Superior temporal gyrus (tissue), 1 donor: ENCODE measurements around the gene ADAMTSL2.

Source experiments
- DNase-seq: peaks from one replicate; pipeline ENCODE4 v3.0.0-alpha.2; 2016; ENCODE audit errors: extremely low spot score

The ADAMTSL2 gene

DNA sequence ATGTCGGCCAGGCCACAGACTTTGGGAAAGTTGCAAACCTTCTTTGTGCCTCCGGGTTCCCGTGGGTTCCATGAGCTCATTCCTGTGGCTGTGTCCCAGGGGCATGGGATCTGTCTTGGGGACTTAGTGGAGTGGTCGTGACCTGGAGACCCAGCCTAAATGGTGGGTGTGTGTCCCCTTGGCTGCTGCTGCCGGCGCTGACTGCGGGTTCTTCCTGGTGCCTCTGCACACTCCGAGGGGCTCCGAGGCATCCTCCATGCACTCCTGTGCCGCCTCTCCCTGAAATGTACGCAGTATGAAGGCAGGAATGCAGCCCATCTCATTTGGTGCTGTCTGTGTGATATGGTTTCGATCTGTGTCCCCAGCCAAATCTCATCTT lies 34.6 kb upstream of the ADAMTSL2 start:
- no peak for DNase-seq

DNA sequence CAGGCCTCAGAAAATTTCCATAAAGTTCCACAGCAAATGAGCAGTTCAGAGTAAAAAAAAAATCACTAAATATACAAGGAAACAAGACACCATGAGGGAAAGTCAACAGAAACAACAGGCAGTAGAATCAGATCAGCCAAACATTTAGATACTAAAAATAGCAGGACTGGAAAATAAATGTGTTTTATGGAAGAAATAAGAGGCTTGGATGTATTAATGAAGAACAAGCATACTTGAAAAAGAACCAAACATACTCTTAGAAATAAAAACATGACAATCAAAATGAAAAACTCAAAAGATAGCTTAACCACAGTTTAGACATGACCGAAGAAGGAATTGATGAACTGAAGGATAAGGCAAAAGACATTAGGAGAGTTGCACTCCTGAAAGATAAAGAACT lies 32.4 kb upstream of the ADAMTSL2 start:
- no peak for DNase-seq

DNA sequence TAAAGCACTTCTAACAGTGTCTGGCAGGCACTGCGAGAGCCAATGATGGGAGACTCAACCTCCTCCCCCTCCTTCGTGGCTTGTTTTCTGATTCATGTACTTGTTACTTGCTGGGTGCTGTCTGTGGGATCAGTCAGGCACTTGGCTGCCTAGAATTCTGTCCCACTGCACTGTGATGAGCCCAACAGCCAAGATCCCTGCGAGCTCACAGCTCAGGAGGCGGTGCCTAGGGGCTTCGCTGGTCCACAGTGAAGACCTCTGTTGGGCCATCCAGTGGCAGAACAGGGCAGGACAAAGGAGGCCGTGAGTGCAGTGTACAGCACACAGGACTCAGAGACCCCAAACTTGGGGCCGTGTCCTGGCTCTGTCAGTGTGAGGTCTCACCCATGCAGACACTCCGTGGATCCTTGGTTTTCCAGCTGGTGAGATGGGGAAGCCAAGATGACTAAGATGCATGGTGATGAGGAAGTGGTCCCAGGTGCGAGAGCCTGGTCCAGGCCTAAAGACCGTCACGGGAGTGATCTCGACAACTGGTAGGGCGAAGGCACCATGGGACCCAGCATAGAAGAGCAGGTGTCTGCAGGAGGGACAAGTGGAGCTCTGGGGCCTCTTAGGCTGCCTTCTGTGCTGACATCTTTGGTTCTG lies 29.2 kb upstream of the ADAMTSL2 start:
- DNase-seq, result no peak

DNA sequence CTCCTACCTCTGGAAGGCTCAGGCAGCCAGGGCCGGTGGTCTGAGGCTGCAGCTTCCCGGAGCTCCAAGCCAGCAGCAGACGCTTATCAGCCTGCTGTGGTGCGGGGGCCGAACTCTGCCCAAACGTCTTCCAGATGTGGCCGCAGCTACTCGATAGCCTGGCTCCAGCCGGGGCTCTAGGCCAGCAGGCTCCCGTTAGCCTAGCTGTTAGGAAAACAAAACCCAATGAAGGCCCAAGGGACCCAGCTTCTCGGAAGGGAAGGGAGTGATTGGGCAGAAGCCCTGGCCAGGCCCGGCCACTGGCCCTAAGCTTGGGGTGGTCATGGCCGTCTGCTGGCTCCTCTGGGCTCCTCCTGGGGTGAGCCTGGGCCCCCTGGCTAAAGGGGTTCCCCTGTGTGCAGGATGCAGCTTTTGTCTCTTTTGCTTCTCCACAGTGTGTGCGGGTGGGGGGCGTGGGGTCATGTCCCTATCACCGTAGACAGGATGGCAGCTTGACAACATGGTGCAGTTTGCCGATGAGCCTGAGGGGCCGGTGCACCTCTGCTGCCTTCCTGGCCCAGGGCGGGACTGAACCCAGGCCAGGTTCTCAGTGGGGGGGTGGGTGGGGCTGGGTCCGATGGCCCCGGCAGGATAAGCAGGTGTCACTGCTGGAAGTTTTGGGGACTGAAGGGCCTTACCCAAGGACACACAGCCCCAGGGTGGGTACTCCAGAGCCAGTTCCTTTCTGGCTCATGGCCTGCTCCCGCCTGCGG lies 28.4 kb upstream of the ADAMTSL2 start:
- no peak for DNase-seq

DNA sequence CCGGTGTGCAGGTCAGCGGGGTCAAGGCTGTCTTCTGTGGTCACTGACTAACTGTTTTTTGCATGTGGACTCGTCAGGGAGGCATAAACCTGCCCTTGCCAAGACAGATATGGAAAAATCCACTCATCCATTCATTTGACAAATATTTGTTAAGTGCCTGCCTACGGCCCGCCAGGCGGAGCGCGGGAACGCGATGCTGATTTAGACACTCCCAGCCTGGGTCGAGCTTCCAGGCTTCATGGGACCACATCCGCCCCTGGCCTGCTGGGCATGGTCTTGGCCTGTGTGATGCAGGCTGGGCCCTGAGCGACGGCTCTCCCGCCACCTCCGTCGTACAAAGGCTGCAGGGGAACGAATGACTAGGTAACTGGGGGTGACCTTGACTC lies 27.9 kb upstream of the ADAMTSL2 start:
- no peak for DNase-seq

DNA sequence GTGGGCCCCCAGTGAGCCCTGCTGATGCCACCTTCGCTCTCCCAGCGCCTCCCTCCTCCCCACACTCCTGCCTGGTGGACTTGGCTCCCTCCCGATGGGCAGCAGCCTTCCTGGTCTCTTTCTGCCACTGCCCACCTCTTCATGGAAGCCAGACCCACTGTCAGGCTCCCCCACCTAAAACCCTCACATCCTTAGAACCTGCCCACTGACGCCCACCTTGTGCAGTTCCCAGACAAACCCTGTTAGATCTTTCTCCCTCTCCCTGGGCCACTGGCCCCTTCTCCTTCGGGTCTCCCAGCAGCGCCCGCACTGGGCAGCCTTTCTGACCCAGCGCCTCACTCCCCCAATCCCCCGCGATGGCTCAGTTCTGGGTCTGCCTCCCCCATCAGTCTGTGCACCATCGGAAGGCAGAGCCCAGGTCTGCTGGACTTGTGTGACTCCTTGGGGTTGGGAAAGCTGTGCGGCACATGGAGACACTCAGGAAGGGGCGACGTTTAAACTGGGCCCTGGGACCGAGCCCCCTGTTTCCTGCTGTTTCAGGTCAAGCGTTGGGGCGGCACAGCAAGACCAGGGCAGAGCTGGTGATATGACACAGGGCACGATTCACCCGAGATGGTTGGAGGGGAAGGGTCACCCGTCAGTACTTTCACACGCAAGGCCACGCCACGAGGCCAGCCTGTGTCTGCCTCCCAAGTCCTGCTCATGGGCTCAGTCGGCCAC lies 27.1 kb upstream of the ADAMTSL2 start:
- DNase-seq, result no peak

DNA sequence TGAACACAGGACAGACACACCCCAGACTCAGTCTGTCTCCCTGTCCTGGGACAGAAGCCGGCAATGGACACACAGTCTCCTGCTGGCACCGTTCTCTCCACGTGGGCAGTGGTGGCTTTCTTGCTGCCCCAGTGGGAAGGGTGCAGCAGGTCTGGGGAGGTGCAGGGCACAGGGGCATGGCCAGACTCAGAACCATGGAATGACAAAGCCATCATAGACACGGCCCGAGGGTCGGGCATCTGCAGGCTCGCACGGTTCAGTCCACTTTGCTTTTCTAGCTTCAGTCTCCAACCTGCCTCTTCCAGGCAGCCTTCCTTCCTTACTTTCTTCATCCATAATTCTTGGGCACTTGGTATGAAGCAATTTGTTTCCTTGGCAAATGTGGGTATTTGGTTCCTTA lies 26.5 kb upstream of the ADAMTSL2 start:
- no peak for DNase-seq

DNA sequence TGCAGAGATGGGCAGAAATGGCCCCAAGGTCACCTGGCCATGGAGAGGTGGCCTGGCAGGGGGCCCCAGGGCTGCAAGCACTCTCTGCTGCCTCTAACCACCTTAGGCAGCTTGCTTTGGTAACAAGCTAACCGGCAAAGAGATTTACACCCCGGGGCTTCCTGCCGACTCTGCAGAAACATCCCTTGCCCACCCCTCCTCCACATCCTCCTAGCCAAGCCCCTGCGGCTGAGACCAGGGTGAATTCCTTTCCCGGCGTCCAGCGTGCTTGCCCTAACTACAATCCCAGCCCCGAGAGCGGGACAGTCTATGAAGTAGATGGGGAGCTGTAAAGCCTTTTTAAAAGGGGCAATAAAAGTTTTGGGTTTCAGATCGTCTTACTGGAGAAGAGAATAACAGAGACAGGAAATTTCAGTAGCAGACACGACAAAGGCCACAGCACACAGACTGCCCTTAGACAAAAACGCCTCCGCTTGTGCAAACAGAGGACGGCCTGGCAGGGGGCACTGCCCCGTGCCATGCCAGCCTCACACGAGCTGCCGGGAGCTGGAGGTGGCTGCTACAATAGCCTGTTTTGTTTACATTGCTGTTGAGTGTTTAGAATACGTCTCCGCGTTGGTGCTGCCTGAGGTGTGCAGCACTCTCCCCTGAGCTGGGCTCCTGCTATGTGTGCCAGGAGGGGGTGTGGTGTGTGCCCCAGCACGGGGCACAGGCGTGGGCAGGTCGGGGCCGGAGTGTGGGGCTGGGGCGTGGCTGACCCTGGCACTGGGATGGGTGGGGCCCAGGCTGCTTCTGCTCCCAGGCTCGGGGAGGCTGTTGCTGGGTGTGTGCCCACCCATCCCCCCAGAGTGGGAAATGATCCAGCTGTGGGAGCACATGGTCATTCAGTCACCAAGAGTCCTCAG lies 25.1 kb upstream of the ADAMTSL2 start:
- peak; percentile 67 for DNase-seq

DNA sequence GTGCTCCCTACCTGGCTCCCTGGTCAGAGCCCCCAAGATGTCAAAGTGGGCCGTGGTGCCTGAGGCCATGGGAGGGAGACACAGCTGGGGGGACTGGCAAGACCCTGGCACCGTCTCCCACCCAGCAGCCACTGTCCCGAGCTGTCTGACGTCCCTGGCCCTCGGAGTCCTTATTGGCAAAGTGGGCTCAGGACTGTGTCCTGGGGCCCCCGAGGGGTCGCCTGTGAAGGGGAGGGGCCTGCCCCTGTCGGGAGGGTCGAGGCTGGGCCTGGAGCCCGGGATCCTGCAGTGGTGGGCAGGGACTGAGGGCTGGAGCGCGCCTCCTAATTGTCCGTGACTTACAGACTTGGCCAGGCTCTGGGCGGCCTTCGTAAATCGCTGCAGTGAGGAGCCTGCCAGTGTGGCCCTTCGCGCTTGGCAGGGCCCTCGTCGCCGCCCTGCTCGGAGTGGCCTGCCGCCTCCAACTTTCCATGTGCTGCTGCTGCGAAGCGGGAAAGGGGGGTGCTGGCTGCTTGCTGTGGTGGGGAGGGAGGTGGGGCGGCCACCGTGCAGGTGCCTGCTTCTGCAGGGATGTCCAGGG lies 23.5 kb upstream of the ADAMTSL2 start:
- DNase-seq, result no peak

DNA sequence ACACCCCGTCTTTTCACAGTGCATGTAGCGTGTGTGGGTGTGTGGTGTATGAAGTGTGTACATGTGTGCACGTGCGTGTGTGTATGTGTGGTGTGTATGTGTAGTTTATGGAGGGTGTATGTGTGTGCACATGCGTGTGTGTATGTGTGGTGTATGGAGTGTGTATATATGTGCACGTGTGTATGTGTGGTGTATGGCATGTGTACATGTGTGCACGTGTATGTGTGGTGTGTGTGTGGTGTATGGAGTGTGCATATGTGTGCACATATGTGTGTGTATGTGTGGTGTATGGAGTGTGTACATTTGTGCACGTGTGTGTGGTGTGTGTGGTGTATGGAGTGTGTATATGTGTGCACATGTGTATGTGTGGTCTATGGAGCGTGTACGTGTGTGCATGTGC lies 22.9 kb upstream of the ADAMTSL2 start:
- no peak for DNase-seq

DNA sequence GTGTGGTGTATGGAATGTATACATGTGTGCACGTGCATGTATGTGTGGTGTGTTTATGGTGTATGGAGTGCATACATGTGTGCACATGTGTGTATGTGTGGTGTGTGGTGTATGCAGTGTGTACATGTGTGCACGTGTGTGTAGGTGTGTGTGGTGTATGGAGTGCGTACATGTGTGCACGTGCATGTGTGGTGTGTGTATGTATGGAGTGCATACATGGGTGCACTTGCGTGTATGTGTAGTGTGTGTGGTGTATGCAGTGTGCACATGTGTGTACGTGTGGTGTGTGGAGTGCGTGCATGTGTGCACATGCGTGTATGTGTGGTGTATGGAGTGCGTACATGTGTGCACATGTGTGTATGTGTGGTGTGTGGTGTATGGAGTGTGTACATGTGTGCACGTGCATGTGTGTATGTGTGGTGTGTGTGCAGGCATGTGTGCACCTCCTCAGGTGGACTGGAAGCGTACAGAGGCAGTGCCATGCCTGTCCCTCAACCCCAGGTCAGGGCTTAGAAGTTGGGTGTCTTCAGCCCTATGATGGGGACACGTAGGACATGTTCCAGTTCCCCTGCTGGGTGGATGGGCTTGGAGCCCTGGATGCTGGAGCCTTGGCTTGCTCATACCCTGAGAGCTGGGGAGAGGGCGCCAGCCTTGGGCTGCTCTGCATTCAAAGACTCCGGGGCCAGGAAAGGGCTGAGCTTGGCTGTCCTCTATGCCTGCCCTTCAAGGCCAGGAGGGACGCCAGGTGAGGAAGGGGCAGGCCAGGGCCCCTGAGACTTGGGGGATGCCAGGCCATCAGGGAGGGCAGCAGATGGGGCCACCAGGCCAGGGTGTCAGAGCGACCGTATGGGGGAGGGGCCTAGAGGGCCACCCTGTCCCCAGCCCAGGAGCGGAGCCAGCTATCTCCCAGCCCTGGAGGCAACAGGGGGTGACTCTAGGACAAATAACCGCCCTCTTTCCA lies 22.0 kb upstream of the ADAMTSL2 start:
- DNase-seq, result no peak

DNA sequence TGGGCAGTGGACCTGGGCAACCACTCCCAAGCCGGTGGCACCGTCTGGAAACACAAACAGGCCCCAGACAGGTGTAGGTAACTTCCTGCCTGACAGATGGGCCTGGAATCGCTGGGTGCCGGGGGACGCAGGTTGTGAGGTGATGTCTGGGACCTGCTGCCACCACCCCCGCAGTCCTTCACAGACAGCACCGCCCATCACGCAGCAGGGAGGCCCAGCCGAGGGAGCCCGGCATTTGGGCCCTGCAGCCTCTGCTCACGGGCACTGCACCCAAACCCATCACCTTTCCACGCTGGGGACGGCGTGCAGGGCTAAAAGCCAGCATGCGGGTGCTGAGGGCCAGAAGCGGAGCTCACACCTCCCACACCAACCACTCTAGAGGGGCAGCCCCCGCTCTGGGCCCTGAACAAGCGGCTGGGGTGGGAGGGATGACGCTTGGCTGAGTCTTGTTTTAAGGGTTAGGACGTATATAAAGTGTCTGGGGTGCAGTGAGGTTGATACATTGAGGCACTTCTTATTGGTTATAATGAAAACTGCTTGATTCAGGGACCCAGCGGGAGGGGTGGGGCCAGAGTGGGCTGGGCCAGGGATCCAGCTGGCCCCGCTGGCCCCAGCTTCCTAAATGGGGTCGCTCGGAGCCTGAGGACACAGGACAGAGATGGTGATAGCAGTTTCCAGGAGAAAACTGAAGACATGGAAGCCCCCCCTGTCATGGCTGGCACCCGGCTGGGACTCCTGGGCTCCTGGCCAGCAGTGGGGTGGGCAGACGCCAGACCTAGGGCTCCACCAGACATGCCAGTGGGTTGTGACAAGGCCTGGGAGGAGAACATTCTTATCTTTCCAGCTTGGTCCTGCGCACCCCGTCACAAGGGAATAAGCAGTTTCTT lies 21.0 kb upstream of the ADAMTSL2 start:
- DNase-seq, result no peak

DNA sequence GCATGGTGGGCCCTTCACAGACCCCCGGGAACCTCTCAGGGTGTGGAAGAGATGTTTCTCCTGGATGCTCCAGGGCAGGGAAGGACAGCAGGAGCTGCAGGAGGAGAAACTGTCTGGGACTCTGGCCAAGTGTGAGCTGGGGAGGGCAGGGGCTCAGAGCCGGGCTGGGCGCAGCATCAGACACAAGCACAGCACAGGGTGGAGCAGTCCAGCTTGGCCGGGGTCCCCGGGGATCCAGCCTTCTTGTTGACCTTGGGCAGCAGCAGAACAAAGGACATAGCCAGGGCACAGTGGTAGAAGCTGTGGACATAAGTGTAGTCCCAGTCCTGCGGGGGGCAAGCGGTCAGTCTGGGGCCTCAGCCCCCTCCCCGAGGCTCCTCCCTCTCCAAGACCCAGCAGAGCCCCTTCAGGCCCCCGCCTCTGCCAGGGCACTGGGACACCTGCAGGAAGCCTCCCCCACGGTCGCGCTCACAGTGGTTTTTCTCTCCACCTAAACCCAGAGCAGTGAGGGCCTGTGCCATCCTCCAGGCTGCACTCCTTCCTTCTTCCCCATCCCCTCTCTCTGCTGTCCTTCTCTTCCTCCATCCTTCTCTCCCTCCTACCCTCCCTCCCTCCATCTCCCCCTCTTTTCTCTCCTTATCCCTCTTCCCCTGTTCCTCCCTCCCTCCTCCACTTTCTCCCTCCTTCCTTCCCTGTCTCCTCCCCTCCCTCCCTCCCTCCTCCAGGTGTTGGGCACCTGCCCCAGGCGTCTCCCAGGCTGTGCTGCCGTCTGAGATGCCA lies 19.9 kb upstream of the ADAMTSL2 start:
- DNase-seq, result peak; percentile 68

DNA sequence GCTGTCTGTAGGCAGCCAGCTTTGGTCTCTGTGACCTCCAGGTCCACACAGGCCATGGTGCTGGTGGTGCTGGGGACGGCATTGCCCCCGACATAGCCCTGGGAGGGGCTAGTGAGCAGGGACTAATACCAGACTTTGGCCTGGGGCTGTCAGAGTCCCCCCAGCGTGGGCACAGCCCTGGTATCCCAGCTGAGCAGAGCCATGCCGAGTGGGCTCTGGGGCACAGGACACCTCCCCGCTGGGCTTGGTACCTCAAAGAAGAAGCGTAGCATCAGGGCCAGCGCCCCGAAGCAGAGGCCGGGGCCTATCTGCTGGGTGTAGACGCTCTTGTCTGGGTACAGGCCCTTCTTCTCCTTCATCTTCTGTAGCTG lies 19.3 kb upstream of the ADAMTSL2 start:
- DNase-seq, result no peak

DNA sequence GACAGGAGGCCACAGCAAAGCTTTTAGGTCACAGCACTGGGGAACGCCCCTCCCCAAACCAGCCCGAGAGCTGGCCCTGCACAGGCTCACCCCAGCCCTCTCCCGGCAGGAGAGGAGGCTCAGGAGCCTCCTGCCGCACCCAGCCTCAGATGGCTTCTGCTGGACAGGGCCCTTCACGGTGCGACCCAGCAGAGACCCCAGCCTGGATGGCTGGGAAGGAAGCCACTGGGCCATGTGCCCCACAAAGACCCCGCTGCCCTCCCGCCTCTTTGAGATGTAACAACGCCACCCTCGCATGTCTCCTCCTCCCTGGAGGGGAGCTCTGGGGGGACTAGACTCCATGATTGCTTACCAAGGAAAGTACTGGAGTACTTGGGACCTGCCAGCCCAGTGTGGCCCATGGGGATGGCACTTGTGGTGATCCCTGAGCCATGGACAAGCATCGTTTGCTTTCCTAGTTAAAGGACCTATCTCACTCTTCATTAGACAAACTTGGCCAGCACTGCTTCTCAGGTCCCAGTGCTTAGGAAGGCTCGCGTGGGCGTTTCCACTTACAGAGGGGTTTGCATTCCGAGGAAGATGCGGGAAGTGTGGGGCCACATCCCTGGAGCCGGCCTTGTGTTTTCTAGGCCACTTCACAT lies 18.8 kb upstream of the ADAMTSL2 start:
- DNase-seq, result no peak

DNA sequence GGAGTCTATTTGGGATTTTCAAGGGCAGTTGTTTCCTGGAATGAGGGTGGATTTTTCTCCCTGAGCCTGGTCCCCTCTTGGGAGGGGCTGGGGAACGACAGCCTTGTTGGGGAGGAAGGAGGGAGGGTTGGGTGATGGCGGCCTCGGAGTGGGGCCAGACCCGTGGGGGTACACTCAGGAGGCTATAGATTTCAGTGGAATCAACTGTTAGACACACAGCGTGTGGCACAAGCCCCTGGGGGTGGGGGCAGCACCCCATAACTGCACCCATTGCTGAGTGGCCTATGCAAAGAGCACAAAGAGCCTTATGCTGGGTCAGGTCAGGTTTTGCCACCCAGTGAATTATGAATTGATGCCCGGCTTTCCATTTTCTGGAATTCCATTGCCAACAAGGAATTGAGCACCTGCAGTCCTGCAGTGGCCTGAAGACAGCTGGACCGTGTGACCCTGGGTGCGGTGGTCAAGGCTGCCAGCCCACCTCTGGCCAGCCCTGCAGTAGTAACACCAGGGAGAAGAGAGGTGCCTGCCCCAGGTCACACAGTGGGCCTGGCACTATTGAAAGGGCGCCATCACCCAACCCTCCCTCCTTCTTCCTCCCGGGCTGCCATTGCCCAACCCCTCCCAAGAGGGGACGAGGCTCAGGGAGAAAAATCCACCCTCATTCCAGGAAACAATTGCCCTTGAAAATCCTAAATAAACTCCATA lies 18.1 kb upstream of the ADAMTSL2 start:
- DNase-seq, result no peak

DNA sequence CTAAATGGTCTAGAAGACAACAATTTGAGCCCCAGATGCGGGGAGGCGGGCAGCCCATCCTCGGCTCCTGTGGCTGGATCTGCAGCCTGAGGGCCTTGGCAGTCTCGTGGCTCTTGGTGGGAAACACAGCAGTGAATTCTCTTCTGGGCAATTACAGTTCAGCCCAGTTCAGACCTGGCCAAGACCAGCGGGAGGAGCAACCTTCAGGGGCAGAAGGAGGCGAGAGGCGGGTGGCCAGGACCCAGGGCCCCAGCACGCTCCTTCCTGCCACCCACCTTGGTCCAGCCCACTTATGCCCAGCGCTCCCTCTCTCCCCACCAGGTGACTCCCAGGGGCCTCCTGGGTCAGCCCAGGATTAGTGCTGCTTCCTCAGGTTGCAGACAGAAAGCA lies 17.5 kb upstream of the ADAMTSL2 start:
- no peak for DNase-seq

DNA sequence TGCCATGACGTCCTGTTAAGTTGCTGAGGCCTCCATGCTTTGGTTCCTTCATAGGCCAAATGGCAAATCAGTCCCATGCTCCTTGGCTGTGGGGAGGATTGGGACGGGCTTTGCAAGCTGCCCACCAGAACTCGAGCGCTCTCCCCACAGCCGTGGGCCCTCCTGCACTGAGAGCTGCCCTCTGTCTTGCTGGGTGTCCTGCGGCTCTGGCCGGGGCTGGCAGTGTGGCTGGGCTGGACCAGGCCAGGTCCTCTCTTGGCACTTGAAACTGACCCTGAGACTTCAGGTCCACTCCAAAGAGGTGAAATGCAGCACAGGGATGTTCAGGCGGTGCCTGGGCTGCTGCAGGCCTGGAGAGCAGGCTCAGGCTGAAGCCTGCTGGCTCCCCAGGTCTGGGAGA lies 16.8 kb upstream of the ADAMTSL2 start:
- DNase-seq, result no peak
